ENCODE results near the gene CD1E.
A peak's percentile ranks its signal among the peaks of the same experiment; 100 is the strongest.
"Not testable (repeated sequence)": the region's sequence is repeated elsewhere in the genome, so short reads cannot be mapped to it uniquely, and the experiment has no call there.

Gene CD1E

GRCh38 chr1:158362482-158362881 lies 8.8 kb downstream of the CD1E start:
- no peak for DNase-seq (ENCODE audit: low read depth in 3 of 3)

DNA sequence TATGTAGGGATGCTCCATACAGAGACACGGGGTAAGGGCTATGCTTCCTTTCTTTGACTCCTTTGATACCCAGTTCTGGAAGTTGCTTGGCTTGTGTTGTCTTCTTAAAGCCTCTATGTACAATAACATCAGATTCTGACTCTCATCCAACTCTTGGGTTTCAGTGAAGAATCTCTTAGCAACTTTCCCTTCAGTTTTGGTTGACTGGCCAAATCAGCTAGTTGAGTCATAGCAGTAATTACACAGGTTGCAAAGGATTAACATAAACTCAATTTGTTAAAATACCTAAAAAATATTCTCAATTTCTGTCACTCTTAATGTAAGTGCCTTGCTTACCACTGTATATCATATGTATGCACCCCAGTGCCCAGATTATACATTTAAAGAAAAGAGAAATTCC lies 9.2 kb downstream of the CD1E start:
- no peak for DNase-seq (ENCODE audit: low read depth in 3 of 3)

GRCh38 chr1:158366783-158367182 lies 13.1 kb downstream of the CD1E start:
- no peak for DNase-seq (ENCODE audit: low read depth in 3 of 3)

- peak; percentile 0 to 37 (median 5) for DNase-seq (ENCODE audit: low read depth in 3 of 3)
Measured at GRCh38 chr1:158371188-158371953, 17.7 kb downstream of the CD1E start.

GRCh38 chr1:158374101-158374500 lies 20.4 kb downstream of the CD1E start:
- not testable (repeated sequence) for DNase-seq (ENCODE audit: low read depth in 3 of 3)

GRCh38 chr1:158374860-158375259 lies 21.2 kb downstream of the CD1E start:
- no peak for DNase-seq (ENCODE audit: low read depth in 3 of 3)

DNA sequence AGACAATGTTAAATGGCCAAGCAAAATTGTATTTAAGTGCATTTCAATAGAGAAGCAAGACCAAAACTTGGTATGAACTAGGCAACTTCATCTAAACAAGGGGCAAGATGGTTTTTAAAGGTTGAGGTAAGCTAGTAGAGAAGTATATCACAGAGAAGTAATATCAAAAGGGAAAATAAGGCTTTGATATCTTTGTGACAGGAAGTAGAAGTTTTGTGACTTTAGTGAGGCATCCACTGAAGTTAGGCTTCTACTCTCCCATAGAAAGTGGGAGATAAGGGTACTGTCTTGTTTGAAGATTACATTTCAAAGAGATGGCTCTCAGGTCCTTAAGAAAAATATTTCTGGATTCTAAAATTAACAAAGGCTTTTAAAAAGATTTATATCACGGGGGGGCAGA lies 36.6 kb downstream of the CD1E start:
- DNase-seq (ENCODE audit: low read depth in 3 of 3): no peak

DNA sequence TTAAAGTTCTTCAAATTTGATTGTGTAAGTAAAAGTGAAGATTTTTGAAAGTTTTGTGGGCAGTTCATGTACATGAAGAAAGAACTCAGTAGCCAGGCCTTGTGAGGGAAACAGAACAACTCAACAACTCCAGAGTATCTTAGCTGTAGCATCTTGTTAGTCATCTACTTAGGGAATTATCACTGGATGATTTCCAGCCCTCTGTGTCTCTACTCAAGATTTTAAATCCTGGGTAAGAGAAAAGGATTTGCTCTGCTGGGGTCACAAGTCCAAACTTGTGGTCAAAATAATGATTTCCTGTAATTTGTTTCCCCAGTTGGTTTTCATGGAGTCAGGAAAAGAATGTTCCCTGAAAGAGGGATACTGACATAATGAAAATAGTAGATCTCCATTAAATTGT lies 37.4 kb downstream of the CD1E start:
- no peak for DNase-seq (ENCODE audit: low read depth in 3 of 3)

DNA sequence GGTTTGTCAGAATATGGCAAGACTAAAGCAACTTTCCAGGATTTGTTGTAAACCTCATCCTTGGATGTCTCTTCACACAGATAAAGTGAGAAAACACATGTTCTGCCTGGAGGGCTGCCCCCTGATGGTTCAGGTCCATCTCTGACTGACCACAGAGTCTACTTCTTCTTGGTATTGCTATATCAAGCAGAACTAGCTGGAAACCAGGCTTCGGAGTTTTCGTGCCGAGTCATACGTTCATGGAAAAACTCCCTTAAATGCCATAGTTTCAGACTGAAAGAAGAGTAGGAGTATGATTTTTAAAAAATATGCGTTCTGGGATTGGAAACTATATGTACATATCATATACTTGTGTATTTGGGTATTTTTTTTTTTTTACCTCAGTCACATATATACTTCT lies 39.8 kb downstream of the CD1E start:
- DNase-seq (ENCODE audit: low read depth in 3 of 3): no peak

GRCh38 chr1:158396646-158397045 lies 43.0 kb downstream of the CD1E start:
- DNase-seq (ENCODE audit: low read depth in 3 of 3): no peak

DNA sequence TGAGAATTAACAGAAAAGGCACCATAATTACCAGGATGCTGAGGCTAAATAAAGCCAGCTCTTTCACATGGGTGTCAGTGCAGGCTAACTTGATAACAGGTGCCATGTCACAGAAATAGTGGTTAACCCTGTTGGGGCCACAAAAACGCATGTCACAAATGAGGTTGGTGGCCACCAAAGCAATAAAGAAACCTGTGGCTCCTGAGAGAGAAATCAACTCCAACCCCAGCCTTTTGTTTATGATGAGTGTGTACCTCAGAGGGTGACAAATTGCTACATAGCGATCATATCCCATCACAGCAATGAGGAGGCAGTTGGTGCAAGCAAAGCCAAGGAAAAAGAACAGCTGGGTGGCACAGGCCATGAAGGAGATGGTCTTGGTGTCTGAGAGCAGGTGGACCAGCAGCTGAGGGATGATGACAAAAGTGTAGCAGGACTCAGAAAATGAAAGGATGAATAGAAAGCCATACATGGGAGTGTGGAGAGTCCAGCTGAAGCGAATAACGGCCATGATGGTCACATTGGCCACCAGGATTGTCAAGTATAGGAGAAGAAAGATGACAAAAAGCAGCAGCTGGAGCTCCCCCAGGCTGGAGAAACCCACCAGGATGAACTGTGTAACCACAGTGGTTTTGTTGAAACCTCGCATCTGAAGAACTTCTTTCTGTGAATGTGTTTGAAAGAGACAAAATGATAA lies 45.3 kb downstream of the CD1E start, which contains the start of gene OR10T2:
Gene OR10T2 (minus strand): TSS at position 649 of the 697 bp plus-strand sequence. CDS start 0 bp downstream, at position 649.
- no peak for DNase-seq (ENCODE audit: low read depth in 3 of 3)

GRCh38 chr1:158400871-158401270 lies 47.2 kb downstream of the CD1E start:
- no peak for DNase-seq (ENCODE audit: low read depth in 3 of 3)

DNA sequence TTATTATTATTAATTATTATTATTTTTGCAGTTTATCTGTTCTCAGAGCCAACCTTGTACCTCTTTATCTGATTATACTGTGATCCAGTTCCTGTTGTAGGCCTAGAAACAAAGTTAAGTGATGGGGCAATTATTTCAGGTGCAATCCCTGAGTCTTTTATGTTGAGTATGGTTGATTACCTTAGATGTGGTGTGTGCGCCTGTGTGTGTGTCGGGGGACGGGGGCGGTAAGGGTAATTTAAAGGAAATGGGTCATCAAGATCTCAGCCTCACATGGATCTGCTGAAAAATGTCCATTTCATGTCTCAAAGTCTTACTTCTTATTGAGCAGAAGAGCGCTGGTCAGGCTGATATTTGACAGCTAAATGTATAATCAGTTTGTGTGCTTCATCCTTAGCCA lies 53.4 kb downstream of the CD1E start:
- DNase-seq (ENCODE audit: low read depth in 3 of 3): no peak

Measured in stimulated activated CD4-positive, alpha-beta T cell treated with anti-CD3 and anti-CD28 coated beads, TNF-alpha, amount 100 ng/mL, for 24 hours (primary cell).